Endometrial microvascular endothelial cells (primary cell): Measurements from ENCODE around the gene TGOLN2. TPM values are rescaled to one million over a fixed set of nuclear protein-coding genes. Genes with fewer than 3 reads are reported as not detected.

ENCODE experiments used
- in situ Hi-C: cut with HindIII; loops from 2 replicates; pipeline ENCODE4 v1.10.0; 2017; ENCODE audit warnings: low sequenced_read_pairs, low pct_unique_long_range_greater_than_20kb; ENCODE audit errors: inconsistent ontology term
- total RNA-seq: library from RNA; depleted of rRNA; stranded (reverse); fragments of >200 nt; gene quantifications from one replicate; pipeline ENCODE4 v1.2.3, GENCODE V29; 2015; ENCODE audit errors: inconsistent ontology term

Gene TGOLN2
- total RNA-seq, 1 donor from 2014 or later: 99.0 TPM

GRCh38 chr2:85275984-85276540 is 51.7 kb downstream of the TGOLN2 start:
- in situ Hi-C loops: no loop called here

GRCh38 chr2:85273738-85274731 is 53.8 kb downstream of the TGOLN2 start:
- in situ Hi-C loops: no loop called here

GRCh38 chr2:85272357-85272756 is 55.4 kb downstream of the TGOLN2 start:
- in situ Hi-C loops: no loop called here

GRCh38 chr2:85269959-85270358 is 57.8 kb downstream of the TGOLN2 start:
- in situ Hi-C loops: no loop called here

Other genes with a start within 250 kb of the TGOLN2 start
- 3.1 TPM for gene TCF7L1, start 194.6 kb downstream of the TGOLN2 start, total RNA-seq
- gene RETSAT, start 26.5 kb upstream of the TGOLN2 start, total RNA-seq: 49.0 TPM
- gene ELMOD3, start 26.8 kb upstream of the TGOLN2 start, total RNA-seq: 17.1 TPM
- 99.7 TPM for gene CAPG, start 82.4 kb upstream of the TGOLN2 start, total RNA-seq
- gene SH2D6, start 90.7 kb upstream of the TGOLN2 start, total RNA-seq: not detected
- 179 TPM for gene MAT2A, start 211.2 kb upstream of the TGOLN2 start, total RNA-seq
- gene GGCX, start 233.5 kb upstream of the TGOLN2 start, total RNA-seq: 77.5 TPM
- gene VAMP8, start 249.6 kb upstream of the TGOLN2 start, total RNA-seq: 3.6 TPM